ENCODE data around the gene SULF2.

SULF2 gene

GRCh38 chr20:47774131-47774777 is 11.0 kb downstream of the SULF2 start:
- H3K36me3 ChIP-seq (ENCODE audit: insufficient read depth, low read length), result no peaks in the 10 kb centered on the region
- no peaks in the 10 kb centered on the region for H3K4me1 ChIP-seq (ENCODE audit: control insufficient read depth, insufficient read depth, low read length, unreplicated experiment)
- H3K79me2 ChIP-seq (ENCODE audit: control insufficient read depth, insufficient read depth, low read length, unreplicated experiment), result no peaks in the 10 kb centered on the region
- H2AFZ ChIP-seq (ENCODE audit: low read length, unreplicated experiment), result no peak overlapping the region
- peaks cover 32% of the 10 kb centered on the region for H3K27me3 ChIP-seq (ENCODE audit: insufficient read depth, low read length)
- no peak overlapping the region for H3K4me3 ChIP-seq (ENCODE audit: low read depth, low read length)
- no peak overlapping the region for H3K27ac ChIP-seq (ENCODE audit: low read depth, low read length)

DNA sequence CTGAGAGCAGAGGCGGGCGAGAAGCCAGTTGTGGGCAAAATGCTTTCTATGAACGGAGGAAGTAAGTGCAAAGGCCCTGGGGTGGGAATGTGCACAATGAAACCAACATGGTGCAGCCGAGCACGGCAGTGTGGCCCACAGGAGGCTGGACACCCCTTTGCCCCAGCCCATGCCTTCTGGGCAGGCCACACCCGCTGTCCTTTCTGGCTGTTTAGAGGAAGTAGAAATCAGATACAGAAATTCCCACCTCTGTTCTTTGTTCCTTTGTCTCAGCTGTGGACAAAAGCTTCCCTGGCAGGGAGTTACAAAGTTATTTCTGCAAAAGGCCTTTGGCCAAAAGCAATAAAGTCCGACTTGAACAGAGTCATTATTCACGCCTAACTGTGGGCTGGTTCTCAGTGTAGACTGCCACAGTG is 11.9 kb downstream of the SULF2 start:
- Histone ChIP-seq H3K4me3 (ENCODE audit: low read depth, low read length) (no peak overlapping the region), H3K79me2 (ENCODE audit: control insufficient read depth, insufficient read depth, low read length, unreplicated experiment) (no peaks in the 10 kb centered on the region), H3K27me3 (ENCODE audit: insufficient read depth, low read length) (peaks cover 32% of the 10 kb centered on the region), H2AFZ (ENCODE audit: low read length, unreplicated experiment) (no peak overlapping the region), H3K27ac (ENCODE audit: low read depth, low read length) (no peak overlapping the region), H3K4me1 (ENCODE audit: control insufficient read depth, insufficient read depth, low read length, unreplicated experiment) (no peaks in the 10 kb centered on the region), H3K36me3 (ENCODE audit: insufficient read depth, low read length) (no peaks in the 10 kb centered on the region)

DNA sequence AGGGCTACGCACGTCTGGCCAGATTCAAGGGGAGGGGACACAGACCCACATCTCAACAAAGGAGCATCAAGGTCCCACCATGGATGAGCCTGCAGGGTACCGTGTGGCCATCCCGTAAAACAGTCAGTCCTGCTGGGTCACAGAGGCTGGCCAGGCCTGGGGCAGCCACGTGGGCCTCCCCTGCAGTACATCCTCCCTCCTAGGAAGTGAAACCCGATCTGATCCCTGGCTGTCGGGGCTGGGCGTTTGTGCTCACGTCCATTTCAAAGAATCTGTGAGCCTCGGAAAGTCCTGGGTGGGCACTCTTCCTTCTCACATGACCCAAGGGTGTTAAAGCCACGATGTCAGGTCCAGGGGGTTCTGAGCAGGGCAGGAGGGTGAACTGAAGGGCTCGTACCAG is 14.3 kb downstream of the SULF2 start:
- H2AFZ ChIP-seq (ENCODE audit: low read length, unreplicated experiment), result no peak overlapping the region
- H3K27ac ChIP-seq (ENCODE audit: low read depth, low read length), result no peak overlapping the region
- H3K4me3 ChIP-seq (ENCODE audit: low read depth, low read length), result no peak overlapping the region
- peaks cover 22% of the 10 kb centered on the region for H3K27me3 ChIP-seq (ENCODE audit: insufficient read depth, low read length)
- no peaks in the 10 kb centered on the region for H3K36me3 ChIP-seq (ENCODE audit: insufficient read depth, low read length)
- H3K4me1 ChIP-seq (ENCODE audit: control insufficient read depth, insufficient read depth, low read length, unreplicated experiment), result no peaks in the 10 kb centered on the region
- no peaks in the 10 kb centered on the region for H3K79me2 ChIP-seq (ENCODE audit: control insufficient read depth, insufficient read depth, low read length, unreplicated experiment)

DNA sequence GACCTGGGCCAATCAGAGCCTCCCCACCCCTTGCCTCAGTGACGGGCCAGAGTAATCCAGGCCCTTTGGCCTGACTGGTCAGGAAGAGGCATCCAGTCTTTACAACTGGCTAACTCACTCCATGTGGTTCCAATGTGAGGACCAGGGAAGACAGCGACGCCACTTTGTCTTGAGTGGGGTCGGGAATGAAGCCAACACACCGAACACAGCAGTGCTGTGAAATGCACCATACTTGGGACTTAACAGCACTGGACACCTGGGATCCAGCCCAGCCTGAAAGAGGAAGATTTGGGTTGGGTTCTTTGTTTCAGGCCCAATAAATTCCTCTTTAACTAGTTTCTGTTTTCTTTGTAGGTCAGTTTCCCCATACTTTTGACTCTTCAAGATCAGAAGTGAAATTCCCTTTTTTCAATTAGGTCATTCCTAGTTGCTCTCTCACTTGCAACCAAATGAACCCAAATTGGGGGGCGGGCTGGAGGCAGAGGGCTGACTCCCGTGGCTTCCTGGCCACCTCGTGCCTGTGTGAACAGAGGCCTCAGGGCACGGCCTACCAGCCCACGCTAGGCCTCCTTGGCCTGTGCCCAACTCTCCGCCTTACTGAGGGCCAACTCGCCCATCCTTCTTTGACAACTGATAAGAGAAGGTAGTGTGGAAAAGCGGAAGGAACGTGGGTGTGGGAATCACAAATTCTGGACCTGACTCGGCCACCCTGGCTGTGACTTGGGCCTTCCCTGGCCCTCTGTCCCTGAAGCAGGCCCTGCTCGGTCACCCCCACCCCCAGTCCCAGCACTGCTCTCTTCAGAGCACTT is 17.1 kb downstream of the SULF2 start:
- no peaks in the 10 kb centered on the region for H3K79me2 ChIP-seq (ENCODE audit: control insufficient read depth, insufficient read depth, low read length, unreplicated experiment)
- H3K4me1 ChIP-seq (ENCODE audit: control insufficient read depth, insufficient read depth, low read length, unreplicated experiment), result no peaks in the 10 kb centered on the region
- peaks cover 17% of the 10 kb centered on the region for H3K27me3 ChIP-seq (ENCODE audit: insufficient read depth, low read length)
- H3K36me3 ChIP-seq (ENCODE audit: insufficient read depth, low read length), result no peaks in the 10 kb centered on the region
- H2AFZ ChIP-seq (ENCODE audit: low read length, unreplicated experiment), result no peak overlapping the region
- H3K27ac ChIP-seq (ENCODE audit: low read depth, low read length), result no peak overlapping the region
- no peak overlapping the region for H3K4me3 ChIP-seq (ENCODE audit: low read depth, low read length)

GRCh38 chr20:47765691-47766594 is 19.3 kb downstream of the SULF2 start:
- no peaks in the 10 kb centered on the region for H3K4me1 ChIP-seq (ENCODE audit: control insufficient read depth, insufficient read depth, low read length, unreplicated experiment)
- H2AFZ ChIP-seq (ENCODE audit: low read length, unreplicated experiment), result no peak overlapping the region
- no peak overlapping the region for H3K4me3 ChIP-seq (ENCODE audit: low read depth, low read length)
- H3K27me3 ChIP-seq (ENCODE audit: insufficient read depth, low read length), result peaks cover 37% of the 10 kb centered on the region
- H3K36me3 ChIP-seq (ENCODE audit: insufficient read depth, low read length), result no peaks in the 10 kb centered on the region
- H3K79me2 ChIP-seq (ENCODE audit: control insufficient read depth, insufficient read depth, low read length, unreplicated experiment), result no peaks in the 10 kb centered on the region
- no peak overlapping the region for H3K27ac ChIP-seq (ENCODE audit: low read depth, low read length)

- H3K79me2 ChIP-seq (ENCODE audit: control insufficient read depth, insufficient read depth, low read length, unreplicated experiment), result no peaks in the 10 kb centered on the region
- peaks cover 43% of the 10 kb centered on the region for H3K27me3 ChIP-seq (ENCODE audit: insufficient read depth, low read length)
- no peaks in the 10 kb centered on the region for H3K4me1 ChIP-seq (ENCODE audit: control insufficient read depth, insufficient read depth, low read length, unreplicated experiment)
- no peak overlapping the region for H2AFZ ChIP-seq (ENCODE audit: low read length, unreplicated experiment)
- no peaks in the 10 kb centered on the region for H3K36me3 ChIP-seq (ENCODE audit: insufficient read depth, low read length)
- H3K27ac ChIP-seq (ENCODE audit: low read depth, low read length), result no peak overlapping the region
- H3K4me3 ChIP-seq (ENCODE audit: low read depth, low read length), result no peak overlapping the region
Measured at GRCh38 chr20:47765271-47765670, 20.0 kb downstream of the SULF2 start.

DNA sequence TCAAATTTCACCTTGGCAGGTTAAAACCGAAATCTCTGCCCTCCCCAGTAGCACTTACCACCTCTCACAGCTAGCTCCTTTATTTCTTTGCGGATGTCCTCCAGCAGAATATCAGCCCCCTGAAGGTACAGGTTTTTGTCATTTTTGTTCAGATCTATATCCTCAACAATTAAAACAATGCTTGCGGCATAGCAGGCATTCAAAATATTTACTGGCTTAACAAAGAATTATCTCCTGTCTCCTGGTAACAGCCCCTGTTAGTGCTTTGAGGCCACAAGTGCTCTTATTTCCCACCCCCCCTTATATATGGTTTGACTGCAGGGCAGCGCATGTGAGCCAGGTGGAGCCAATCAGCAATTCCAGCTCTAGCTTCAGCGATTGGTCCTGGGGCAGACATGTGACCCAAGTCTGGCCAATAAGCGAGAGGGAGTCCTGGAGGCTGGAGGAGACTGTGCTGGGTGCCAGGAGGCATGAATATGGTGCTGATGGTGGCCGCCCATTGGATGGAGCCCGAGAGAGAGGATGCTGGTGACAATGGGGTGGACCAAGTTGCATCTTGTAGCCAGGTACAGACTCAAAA is 21.0 kb downstream of the SULF2 start:
- Histone ChIP-seq H3K27me3 (ENCODE audit: insufficient read depth, low read length) (peaks cover 49% of the 10 kb centered on the region), H2AFZ (ENCODE audit: low read length, unreplicated experiment) (no peak overlapping the region), H3K4me3 (ENCODE audit: low read depth, low read length) (no peak overlapping the region), H3K79me2 (ENCODE audit: control insufficient read depth, insufficient read depth, low read length, unreplicated experiment) (no peaks in the 10 kb centered on the region), H3K4me1 (ENCODE audit: control insufficient read depth, insufficient read depth, low read length, unreplicated experiment) (no peaks in the 10 kb centered on the region), H3K36me3 (ENCODE audit: insufficient read depth, low read length) (no peaks in the 10 kb centered on the region), H3K27ac (ENCODE audit: low read depth, low read length) (no peak overlapping the region)

- Histone ChIP-seq H3K4me3 (ENCODE audit: low read depth, low read length) (no peak overlapping the region), H3K4me1 (ENCODE audit: control insufficient read depth, insufficient read depth, low read length, unreplicated experiment) (no peaks in the 10 kb centered on the region), H2AFZ (ENCODE audit: low read length, unreplicated experiment) (no peak overlapping the region), H3K36me3 (ENCODE audit: insufficient read depth, low read length) (no peaks in the 10 kb centered on the region), H3K27ac (ENCODE audit: low read depth, low read length) (no peak overlapping the region), H3K27me3 (ENCODE audit: insufficient read depth, low read length) (peaks cover 56% of the 10 kb centered on the region), H3K79me2 (ENCODE audit: control insufficient read depth, insufficient read depth, low read length, unreplicated experiment) (no peaks in the 10 kb centered on the region)
Measured at GRCh38 chr20:47762699-47763268, 22.5 kb downstream of the SULF2 start.

GRCh38 chr20:47761482-47762047 is 23.7 kb downstream of the SULF2 start:
- Histone ChIP-seq H3K27ac (ENCODE audit: low read depth, low read length) (no peak overlapping the region), H3K27me3 (ENCODE audit: insufficient read depth, low read length) (peaks cover 61% of the 10 kb centered on the region), H3K36me3 (ENCODE audit: insufficient read depth, low read length) (no peaks in the 10 kb centered on the region), H2AFZ (ENCODE audit: low read length, unreplicated experiment) (no peak overlapping the region), H3K79me2 (ENCODE audit: control insufficient read depth, insufficient read depth, low read length, unreplicated experiment) (no peaks in the 10 kb centered on the region), H3K4me3 (ENCODE audit: low read depth, low read length) (no peak overlapping the region), H3K4me1 (ENCODE audit: control insufficient read depth, insufficient read depth, low read length, unreplicated experiment) (no peaks in the 10 kb centered on the region)

Data from ACC112 (cell line).